Measurements from ENCODE around the gene IL18R1.

- TF ChIP-seq, protein P1, sequence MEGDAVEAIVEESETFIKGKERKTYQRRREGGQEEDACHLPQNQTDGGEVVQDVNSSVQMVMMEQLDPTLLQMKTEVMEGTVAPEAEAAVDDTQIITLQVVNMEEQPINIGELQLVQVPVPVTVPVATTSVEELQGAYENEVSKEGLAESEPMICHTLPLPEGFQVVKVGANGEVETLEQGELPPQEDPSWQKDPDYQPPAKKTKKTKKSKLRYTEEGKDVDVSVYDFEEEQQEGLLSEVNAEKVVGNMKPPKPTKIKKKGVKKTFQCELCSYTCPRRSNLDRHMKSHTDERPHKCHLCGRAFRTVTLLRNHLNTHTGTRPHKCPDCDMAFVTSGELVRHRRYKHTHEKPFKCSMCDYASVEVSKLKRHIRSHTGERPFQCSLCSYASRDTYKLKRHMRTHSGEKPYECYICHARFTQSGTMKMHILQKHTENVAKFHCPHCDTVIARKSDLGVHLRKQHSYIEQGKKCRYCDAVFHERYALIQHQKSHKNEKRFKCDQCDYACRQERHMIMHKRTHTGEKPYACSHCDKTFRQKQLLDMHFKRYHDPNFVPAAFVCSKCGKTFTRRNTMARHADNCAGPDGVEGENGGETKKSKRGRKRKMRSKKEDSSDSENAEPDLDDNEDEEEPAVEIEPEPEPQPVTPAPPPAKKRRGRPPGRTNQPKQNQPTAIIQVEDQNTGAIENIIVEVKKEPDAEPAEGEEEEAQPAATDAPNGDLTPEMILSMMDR (IDR thresholded peaks at IDR 0.05), result no peak
- TF ChIP-seq, protein P2, sequence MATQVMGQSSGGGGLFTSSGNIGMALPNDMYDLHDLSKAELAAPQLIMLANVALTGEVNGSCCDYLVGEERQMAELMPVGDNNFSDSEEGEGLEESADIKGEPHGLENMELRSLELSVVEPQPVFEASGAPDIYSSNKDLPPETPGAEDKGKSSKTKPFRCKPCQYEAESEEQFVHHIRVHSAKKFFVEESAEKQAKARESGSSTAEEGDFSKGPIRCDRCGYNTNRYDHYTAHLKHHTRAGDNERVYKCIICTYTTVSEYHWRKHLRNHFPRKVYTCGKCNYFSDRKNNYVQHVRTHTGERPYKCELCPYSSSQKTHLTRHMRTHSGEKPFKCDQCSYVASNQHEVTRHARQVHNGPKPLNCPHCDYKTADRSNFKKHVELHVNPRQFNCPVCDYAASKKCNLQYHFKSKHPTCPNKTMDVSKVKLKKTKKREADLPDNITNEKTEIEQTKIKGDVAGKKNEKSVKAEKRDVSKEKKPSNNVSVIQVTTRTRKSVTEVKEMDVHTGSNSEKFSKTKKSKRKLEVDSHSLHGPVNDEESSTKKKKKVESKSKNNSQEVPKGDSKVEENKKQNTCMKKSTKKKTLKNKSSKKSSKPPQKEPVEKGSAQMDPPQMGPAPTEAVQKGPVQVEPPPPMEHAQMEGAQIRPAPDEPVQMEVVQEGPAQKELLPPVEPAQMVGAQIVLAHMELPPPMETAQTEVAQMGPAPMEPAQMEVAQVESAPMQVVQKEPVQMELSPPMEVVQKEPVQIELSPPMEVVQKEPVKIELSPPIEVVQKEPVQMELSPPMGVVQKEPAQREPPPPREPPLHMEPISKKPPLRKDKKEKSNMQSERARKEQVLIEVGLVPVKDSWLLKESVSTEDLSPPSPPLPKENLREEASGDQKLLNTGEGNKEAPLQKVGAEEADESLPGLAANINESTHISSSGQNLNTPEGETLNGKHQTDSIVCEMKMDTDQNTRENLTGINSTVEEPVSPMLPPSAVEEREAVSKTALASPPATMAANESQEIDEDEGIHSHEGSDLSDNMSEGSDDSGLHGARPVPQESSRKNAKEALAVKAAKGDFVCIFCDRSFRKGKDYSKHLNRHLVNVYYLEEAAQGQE (IDR thresholded peaks at IDR 0.05; ENCODE audit: insufficient read depth in 1 of 2, low read depth in 2 of 2, low read length in 1 of 2), result no peak
- TF ChIP-seq POLR2AphosphoS5 (IDR thresholded peaks at IDR 0.05; ENCODE audit: low read depth, low read length), result no peak
These were observed 5.3 kb upstream of the IL18R1 start for GRCh38 chr2:102350137-102350793.
